Type B pancreatic cell (in vitro differentiated cells): ENCODE results near the gene ANKRD23. TPM values are rescaled to one million over a fixed set of nuclear protein-coding genes. Genes with fewer than 3 reads are reported as not detected.
A peak's percentile ranks its signal among the peaks of the same experiment; 100 is the strongest.

Experiments used
- DNase-seq: peaks from one replicate; pipeline ENCODE4 v3.0.0; 2021; ENCODE audit warnings: mixed read lengths; ENCODE audit not compliant: unreplicated experiment; ENCODE audit errors: extremely low spot score
- H3K27ac Mint-ChIP-seq: 2 replicates; pipeline ENCODE4 v1.8.0; 2021; ENCODE audit warnings: mild to moderate bottlenecking, mixed read lengths
- H3K27me3 Mint-ChIP-seq: 2 replicates; pipeline ENCODE4 v1.8.0; 2021; ENCODE audit warnings: mixed read lengths
- H3K36me3 Mint-ChIP-seq: 2 replicates; pipeline ENCODE4 v1.8.0; 2021; ENCODE audit warnings: mixed read lengths
- H3K4me1 Mint-ChIP-seq: one replicate; pipeline ENCODE4 v1.8.0; 2021; ENCODE audit warnings: mixed read lengths; ENCODE audit not compliant: unreplicated experiment
- H3K4me3 Mint-ChIP-seq: 2 replicates; pipeline ENCODE4 v1.8.0; 2021; ENCODE audit warnings: mild to moderate bottlenecking, mixed read lengths
- H3K9me3 Mint-ChIP-seq: 2 replicates; pipeline ENCODE4 v1.8.0; 2021; ENCODE audit warnings: mixed read lengths
- microRNA-seq: library from miRNA; unstranded; fragments of <30 nt; microRNA quantifications from one replicate; pipeline ENCODE4, GENCODE V29; 2020
- total RNA-seq: library from RNA; stranded (reverse); gene quantifications from 2 replicates; pipeline ENCODE4 v1.2.1, GENCODE V29; 2021; ENCODE audit warnings: low replicate concordance
- TF ChIP-seq, protein P1 (sequence below): fragments of 200-600 bp; sonication (generic); conservative IDR thresholded peaks from 2 replicates; pipeline ENCODE4 v1.5.0; 2021; ENCODE audit warnings: antibody characterized with exemption, mild to moderate bottlenecking

The ANKRD23 gene
- total RNA-seq, 1 donor from 2014 or later = 8.1 TPM

DNA sequence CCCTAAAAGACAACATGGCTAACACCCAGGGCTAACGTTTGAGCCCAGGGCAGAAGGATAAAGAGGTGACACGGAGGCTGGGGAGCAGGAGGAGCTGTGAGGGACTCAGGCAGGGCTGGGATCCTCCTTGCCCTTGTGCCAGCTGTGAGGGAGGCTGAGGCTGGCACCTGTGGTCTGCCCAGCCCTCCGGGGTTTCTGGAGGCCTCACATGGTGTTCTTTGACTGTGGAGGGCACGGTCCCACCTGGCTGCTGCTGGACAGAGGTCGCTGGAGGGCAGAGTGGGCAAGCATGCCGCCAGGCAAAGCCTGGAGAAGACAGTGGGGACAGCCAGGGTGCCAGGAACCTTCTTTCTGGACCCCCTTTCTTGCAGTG, 54.6 kb downstream of the ANKRD23 start:
- TF ChIP-seq, protein P1, sequence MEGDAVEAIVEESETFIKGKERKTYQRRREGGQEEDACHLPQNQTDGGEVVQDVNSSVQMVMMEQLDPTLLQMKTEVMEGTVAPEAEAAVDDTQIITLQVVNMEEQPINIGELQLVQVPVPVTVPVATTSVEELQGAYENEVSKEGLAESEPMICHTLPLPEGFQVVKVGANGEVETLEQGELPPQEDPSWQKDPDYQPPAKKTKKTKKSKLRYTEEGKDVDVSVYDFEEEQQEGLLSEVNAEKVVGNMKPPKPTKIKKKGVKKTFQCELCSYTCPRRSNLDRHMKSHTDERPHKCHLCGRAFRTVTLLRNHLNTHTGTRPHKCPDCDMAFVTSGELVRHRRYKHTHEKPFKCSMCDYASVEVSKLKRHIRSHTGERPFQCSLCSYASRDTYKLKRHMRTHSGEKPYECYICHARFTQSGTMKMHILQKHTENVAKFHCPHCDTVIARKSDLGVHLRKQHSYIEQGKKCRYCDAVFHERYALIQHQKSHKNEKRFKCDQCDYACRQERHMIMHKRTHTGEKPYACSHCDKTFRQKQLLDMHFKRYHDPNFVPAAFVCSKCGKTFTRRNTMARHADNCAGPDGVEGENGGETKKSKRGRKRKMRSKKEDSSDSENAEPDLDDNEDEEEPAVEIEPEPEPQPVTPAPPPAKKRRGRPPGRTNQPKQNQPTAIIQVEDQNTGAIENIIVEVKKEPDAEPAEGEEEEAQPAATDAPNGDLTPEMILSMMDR = no peak
- H3K4me3 Mint-ChIP-seq = no peak overlapping the region
- H3K36me3 Mint-ChIP-seq = no peaks in the 10 kb centered on the region
- peak overlapping the region; percentile 60 for H3K27ac Mint-ChIP-seq
- no peaks in the 10 kb centered on the region for H3K27me3 Mint-ChIP-seq
- DNase-seq = no peak
- H3K4me1 Mint-ChIP-seq = peaks cover 5% of the 10 kb centered on the region
- no peaks in the 10 kb centered on the region for H3K9me3 Mint-ChIP-seq

DNA sequence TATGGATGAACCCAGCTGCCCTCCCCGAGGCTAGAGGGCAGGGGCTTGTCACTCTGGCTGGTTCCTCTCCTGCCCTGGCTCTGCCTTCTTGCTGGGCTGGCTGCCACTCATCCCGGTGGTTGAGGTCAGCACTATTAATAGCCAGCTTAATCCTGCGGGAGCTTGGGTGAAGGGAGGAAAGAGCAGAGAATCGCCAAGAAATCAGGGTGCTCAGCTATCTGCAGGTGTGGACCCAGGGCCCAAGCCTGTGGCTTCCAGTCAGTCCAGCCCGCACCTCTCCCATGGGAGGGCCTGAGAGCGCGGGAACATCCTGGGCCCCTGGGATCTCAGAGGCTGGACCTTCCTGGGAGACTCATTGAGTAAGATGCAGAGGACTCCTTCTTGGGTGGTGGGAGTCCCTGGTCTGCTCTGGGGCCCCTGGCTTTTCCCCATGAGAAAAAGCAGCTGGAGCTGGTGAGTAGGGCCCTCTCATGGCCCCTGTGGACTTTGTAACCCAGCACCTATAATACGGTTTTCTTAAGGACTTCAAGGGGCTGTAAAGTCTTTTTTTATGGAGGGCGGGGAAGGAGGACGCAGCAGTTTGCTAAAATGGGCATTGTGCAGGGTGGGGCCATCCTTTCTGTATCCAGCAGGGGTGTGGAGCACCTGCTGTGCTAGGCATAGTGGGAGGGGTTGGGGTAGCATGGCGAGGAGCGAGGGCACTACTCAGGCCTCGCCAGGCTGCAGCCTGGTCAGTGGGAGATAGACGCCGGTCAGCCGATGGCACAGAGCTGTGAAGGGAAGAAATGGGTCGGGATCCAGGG, 55.2 kb downstream of the ANKRD23 start:
- TF ChIP-seq, protein P1 = no peak
- no peak overlapping the region for H3K4me3 Mint-ChIP-seq
- H3K27ac Mint-ChIP-seq = peak overlapping the region; percentile 60
- no peaks in the 10 kb centered on the region for H3K27me3 Mint-ChIP-seq
- DNase-seq = no peak
- no peaks in the 10 kb centered on the region for H3K36me3 Mint-ChIP-seq
- peaks cover 5% of the 10 kb centered on the region for H3K4me1 Mint-ChIP-seq
- no peaks in the 10 kb centered on the region for H3K9me3 Mint-ChIP-seq

Small RNAs within 50 kb of the gene (microRNA-seq; reads per million reads assigned to microRNA genes)
- 3.3 reads per million, percentile 8 among the genes with 10 or more reads in this experiment for gene MIR3127

Other genes starting within 250 kb of the ANKRD23 start
- gene KANSL3, start 205.7 kb downstream of the ANKRD23 start, total RNA-seq = 40.7 and 53.2 TPM in 2 replicates
- gene FER1L5, start 201.3 kb downstream of the ANKRD23 start, total RNA-seq = 0.75 TPM in 1 of 2 replicates, not detected in the other
- 31.3 and 31.9 TPM in 2 replicates for gene LMAN2L, start 104.0 kb downstream of the ANKRD23 start, total RNA-seq
- gene CNNM4, start 83.1 kb downstream of the ANKRD23 start, total RNA-seq = 14.0 and 17.7 TPM in 2 replicates
- 28.3 and 30.8 TPM in 2 replicates for gene CNNM3, start 27.8 kb downstream of the ANKRD23 start, total RNA-seq
- 16.6 and 17.7 TPM in 2 replicates for gene ANKRD39, start 14.0 kb upstream of the ANKRD23 start, total RNA-seq
- gene SEMA4C, start 26.1 kb upstream of the ANKRD23 start, total RNA-seq = 45.5 and 58.1 TPM in 2 replicates
- 0.22 TPM in 1 of 2 replicates, not detected in the other for gene FAM178B, start 142.6 kb upstream of the ANKRD23 start, total RNA-seq